Middle frontal gyrus (tissue), 1 donor: Measurements from ENCODE around the gene SHOC2.
"Not testable (repeated sequence)": the region's sequence is repeated elsewhere in the genome, so short reads cannot be mapped to it uniquely, and the experiment has no call there.

ENCODE experiments used
- DNase-seq: peaks from one replicate; pipeline ENCODE4 v3.0.0-alpha.2; 2015; ENCODE audit warnings: low spot score; ENCODE audit errors: extremely low spot score

SHOC2 gene

GRCh38 chr10:110901954-110902819, 17.2 kb upstream of the SHOC2 start:
- DNase-seq, result no peak

DNA sequence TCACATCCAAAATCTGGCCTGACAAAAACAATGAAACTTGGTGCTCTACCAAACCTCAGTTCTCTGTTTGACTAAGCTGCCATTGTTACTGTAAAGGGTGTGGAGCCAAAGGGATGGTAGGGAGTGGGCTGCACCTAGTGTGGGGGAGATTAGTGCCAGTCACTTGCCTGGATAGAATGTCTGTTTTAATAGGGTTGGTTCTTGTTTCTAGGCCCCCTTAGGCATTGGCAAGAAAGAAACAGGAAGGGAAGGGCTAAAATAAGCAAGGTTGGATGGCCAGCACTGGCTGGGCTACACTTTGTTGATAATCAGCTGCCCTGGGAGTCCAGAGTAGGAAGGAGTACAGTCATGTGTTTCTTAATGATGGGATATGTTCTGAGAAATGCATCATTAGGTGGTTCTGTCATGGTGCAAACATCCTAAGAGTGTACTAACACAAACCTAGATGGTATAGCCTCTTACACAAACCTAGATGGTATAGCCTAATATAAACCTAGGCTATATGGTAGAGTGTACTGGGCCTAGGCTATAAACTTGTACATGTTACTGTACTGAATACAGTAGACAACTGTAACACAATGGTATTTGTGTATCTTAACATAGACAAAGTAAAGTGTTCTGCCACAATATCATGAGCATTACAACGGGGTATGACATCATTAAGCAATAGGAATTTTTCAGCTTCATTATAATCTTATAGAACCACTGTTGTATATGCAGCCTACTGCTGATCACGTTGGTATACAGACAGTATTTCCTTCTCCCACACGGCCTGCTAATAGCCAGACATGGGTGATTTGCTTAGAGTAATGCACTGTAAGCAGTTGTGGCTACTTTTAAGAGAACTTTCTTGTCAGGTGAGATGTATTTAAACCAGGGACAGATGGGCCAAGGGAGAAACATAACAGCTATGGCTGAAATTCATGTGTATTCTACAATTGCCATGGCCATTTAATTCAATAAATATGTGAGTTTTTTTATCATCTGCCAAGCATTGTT, 15.8 kb upstream of the SHOC2 start:
- no peak for DNase-seq

DNA sequence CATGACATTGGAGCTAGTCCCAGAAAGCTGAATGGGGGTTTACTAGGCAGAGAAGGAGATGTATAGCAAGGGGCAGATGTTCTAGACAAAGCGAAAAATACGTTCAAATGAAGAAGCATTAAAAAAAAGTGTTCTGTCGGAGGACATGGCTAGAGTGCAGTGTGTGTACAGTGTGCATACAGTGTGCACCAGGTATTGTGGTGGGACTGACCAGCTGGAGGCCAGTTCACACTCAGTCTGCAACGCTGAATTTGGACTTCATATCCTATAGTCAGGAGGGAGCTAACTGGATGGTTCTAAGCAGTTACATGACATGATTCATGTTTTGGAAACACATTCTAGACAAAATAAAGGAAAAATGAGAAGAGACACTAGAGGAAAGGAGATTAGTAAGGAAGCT, 9.3 kb upstream of the SHOC2 start:
- no peak for DNase-seq

DNA sequence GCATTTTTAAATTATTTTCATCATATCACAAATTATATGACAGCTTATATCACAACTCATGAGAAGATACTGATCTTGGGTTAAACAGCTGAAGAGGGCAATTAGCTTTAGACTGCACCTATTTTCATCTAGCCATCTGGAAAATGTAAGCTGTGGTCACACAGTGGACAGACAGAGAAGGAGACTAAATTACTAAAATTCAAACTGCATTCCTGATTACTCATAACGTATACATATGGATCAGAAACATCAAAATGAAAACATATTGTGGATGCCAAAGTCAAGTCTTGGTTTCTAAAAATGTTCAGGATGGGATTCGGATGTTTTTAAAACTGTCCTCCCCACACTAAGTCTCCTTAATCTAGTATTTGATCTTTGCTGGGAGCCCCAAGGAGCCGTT, 7.0 kb upstream of the SHOC2 start:
- DNase-seq, result no peak

DNA sequence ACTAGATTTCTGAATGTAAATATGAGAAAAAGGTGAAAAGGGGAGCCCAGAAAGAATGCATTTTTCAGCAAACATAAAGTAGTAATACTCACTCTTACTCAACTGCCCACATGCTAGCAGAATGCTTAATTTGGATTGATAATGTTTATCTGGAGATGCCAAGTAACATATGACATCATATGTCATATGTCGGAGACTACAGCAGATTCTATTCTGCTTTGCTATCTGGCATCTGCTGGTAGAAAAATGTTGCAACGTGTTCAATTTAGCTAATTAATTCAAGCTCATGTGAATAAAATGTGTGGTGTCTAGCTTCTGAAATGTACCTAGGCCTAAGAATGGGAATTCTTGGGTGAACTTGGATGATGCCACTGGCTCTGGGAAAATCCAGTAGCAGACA, 5.0 kb upstream of the SHOC2 start:
- no peak for DNase-seq

DNA sequence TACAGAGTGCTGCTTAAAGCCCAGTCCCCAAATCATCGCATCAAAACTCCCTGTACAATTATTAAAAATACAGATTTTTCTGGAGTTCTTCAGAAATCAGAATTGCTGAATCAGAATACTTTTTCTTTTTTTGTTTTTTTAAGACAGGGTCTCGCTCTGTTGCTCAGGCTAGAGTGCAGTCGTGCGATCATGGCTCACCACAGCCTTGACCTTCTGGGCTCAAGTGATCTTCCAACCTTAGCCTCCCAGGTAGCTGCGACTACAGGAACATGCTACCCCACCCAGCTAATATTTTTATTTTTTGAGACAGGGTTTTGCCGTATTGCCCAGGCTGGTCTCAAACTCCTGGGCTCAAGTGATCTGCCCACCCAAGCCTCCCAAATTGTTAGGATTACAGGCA, 4.4 kb upstream of the SHOC2 start:
- no peak for DNase-seq

DNA sequence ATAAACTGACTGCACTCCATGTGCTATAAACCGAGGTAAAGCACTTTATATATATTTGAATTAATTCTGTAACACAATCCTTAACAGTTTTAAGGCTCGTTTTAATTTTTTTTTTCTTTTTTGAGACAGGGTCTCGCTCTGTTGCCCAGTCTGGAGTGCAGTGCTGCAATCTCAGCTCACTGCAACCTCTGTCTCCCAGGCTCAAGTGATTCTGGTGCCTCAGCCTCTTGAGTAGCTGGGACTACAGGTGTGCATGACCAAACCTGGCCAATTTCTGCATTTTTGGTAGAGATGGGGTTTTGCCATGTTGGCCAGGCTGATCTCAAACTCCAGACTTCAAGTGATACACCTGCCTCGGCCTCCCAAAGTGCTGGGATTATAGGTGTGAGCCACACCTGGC, 3.8 kb upstream of the SHOC2 start:
- DNase-seq, result not testable (repeated sequence)

DNA sequence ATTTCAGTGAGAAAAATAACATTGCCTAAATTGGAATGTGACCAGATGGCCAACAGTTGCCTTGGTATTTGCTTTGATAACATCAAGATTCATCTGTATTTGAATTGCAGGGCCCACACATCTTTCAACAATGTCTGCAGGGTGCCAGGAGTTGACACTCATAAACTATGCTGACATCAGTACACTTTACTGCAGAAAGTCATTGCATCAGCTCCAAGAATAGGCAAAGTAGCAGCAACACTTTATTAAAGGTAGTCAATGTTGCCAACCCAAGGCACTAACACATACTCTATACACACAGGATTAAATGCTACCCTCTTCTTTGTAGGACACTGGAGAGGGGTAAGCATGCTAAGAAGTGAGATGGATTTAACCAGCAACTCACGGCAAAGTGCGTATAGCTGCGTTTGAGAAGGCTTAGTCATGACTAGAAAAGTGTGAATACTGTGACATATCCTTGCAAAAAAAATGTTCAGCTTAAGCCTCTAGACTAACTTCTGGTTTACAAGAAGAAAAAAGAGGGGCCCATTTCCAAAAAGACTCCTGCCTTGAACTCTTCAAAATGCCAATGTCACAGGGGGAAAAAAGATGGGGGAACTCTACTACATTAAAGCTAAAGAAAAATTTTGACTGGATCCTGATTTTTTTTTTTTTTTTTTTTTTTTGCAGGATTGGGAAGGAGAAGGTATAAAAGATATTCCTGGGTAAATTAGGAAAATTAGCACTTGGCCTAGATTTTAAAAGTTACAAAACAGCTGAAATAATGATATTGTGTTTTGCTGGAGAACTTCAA, 2.7 kb upstream of the SHOC2 start:
- no peak for DNase-seq

- no peak for DNase-seq
These were observed 1.1 kb upstream of the SHOC2 start for GRCh38 chr10:110918269-110918642.

GRCh38 chr10:110918643-110919348, 608 bp upstream of the SHOC2 start, which contains the start of gene BBIP1:
Gene BBIP1, minus strand, starts transcription at chr10:110919180. Its CDS starts 1,023 bp downstream, at chr10:110918157.
- peak; percentile 100 for DNase-seq

- no peak for DNase-seq
These were observed 822 bp downstream of the SHOC2 start for GRCh38 chr10:110919971-110920881.

- no peak for DNase-seq
These were observed 4.6 kb downstream of the SHOC2 start for GRCh38 chr10:110923856-110924493.

- no peak for DNase-seq
These were observed 8.1 kb downstream of the SHOC2 start for GRCh38 chr10:110927461-110927860.

DNA sequence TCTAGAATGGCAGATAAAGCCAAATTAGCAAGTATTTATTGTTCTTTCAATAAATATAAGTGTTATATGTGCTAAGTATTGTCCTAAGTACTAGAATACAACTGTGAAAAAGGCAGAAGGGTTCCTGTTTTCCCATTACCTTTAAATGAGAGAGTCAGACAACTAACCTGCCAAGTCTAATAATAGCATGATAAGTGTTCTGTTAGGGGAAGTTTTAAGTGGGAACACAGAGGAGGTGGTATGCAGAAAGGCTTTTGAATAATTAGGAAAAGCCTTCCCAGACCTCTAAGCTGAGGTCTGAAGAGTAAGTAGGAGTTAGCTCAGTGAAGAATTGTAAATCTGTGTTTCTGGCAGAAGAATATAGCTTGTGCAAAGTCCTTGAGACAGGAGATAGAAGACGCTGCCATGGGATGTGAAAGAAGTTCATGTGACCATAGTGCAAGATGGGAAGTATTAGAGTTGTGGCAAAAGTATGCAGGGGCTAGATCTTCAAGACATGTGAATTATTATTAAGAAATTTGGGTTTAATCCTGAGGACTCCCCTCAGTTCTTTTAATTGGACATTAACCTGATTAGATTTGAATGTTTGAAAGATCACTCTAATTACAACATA, 12.5 kb downstream of the SHOC2 start:
- DNase-seq, result no peak

GRCh38 chr10:110932505-110933180, 13.2 kb downstream of the SHOC2 start:
- DNase-seq, result no peak

DNA sequence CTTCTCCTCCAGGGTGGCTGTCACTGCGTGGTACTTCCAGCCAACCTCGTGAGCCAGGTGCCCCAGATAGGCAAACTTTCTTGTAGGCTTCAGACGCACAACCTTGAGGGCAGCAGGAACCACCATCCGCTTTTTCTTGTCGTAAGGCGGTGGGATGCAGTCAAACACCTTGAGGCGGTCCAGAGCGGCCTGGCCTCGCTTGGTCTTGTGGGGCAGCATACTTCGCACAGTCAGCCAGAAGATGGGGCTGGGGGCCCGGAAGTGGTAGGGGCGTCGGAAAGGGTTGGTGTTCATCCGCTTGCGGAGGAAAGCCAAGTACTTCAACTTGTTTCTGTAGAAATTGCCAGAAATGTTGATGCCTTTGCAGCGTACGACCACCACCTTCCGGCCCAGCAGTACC, 17.4 kb downstream of the SHOC2 start:
- no peak for DNase-seq

DNA sequence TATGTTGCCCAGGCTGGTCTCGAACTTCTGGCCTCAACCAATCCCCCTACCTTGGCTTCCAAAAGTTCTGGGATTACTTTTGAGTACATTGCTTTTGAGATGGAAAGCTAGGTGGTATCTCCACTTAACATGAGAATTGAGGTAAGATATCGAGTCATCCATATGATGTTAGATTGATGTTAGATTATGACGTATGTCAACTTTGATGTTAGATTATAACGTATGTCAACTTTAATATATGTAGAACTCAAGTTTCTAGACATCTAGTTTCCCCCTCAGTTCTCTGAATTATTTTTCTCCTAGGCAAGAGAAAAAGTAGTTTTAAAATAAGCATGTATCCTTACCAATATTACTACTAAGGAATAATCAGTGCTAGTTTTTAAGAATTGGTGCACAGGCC, 20.0 kb downstream of the SHOC2 start:
- DNase-seq, result no peak

DNA sequence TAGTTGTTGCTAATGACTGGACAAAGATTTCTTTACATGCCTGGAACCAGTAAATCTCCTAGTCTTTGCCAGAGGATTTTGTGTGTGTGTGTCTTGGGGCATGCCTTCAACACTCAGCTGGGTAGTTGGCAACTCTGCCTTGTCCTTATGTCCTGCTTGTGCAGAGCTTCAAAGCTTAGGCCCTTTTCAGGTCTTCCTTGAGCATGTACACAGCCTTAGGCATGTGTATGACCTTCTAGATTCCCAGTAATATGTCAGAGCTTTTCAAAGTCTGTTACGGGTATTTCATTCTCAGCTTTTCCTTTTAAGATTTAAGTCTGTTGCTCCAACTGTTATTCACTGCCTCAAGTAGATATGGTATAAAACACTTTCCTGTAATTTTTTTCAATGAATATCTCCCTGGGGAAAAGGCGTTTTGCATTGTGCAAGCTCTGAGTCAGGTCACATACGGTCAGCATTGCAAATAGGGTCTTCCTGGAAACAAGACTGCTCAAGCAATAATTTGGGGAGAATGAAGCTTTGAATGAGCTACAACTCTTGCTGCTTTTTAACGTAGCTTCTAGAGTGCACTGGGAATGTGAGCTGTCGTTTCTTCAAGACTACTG, 25.5 kb downstream of the SHOC2 start:
- DNase-seq, result no peak
